Colonic mucosa (tissue), 4 donors: ENCODE measurements around the gene ZNF724. TPM values are rescaled to one million over a fixed set of nuclear protein-coding genes. Genes with fewer than 3 reads are reported as not detected.

ENCODE experiments used
- DNase-seq: peaks from one replicate; pipeline ENCODE4 v3.0.0-alpha.2; 2020
- H3K27ac ChIP-seq: fragments of 200-600 bp; one replicate; pipeline ENCODE4 v1.8.0; 2021
- H3K27me3 ChIP-seq: fragments of 200-600 bp; one replicate; pipeline ENCODE4 v1.8.0; 2021
- H3K36me3 ChIP-seq: fragments of 200-600 bp; one replicate; pipeline ENCODE4 v1.8.0; 2021
- H3K4me1 ChIP-seq: fragments of 200-600 bp; one replicate; pipeline ENCODE4 v1.8.0; 2021; ENCODE audit warnings: mild to moderate bottlenecking
- H3K4me3 ChIP-seq: fragments of 200-600 bp; one replicate; pipeline ENCODE4 v1.8.0; 2021
- H3K9ac ChIP-seq, 2 donors: one replicate each; pipeline ENCODE4 v1.7.0; 2013; ENCODE audit warnings: control low read depth in 2 of 2, low read depth in 2 of 2, low read length in 2 of 2
- H3K9me3 ChIP-seq: fragments of 200-600 bp; one replicate; pipeline ENCODE4 v1.8.0; 2021
- CTCF ChIP-seq: fragments of 200-600 bp; IDR thresholded peaks from one replicate; pipeline ENCODE4 v1.8.0; 2022; ENCODE audit warnings: antibody characterized with exemption, mild to moderate bottlenecking
- intact Hi-C: fragments of 100-400 bp; cut with DNase I; formaldehyde crosslinking; loops from one replicate; pipeline ENCODE4 v1.14.1; 2022
- total RNA-seq, 2 donors: library from RNA; stranded (reverse); fragmentation: NEBNext Ultra II Directional in 1 of 2; extraction: Animal tissue kit (Norgen Biotek cat#: 25700) in 1 of 2; gene quantifications; one replicate each; pipeline ENCODE4 v1.2.1, GENCODE V29; 2021
- donor health status: healthy.
- donor health status: DM: no; HTN: no; CAD: no.
- donor health status: DM: no; HTN: no; CAD: no.

The ZNF724 gene
- total RNA-seq, 2 donors from 2014 or later = 3.5 to 6.7 TPM

DNA sequence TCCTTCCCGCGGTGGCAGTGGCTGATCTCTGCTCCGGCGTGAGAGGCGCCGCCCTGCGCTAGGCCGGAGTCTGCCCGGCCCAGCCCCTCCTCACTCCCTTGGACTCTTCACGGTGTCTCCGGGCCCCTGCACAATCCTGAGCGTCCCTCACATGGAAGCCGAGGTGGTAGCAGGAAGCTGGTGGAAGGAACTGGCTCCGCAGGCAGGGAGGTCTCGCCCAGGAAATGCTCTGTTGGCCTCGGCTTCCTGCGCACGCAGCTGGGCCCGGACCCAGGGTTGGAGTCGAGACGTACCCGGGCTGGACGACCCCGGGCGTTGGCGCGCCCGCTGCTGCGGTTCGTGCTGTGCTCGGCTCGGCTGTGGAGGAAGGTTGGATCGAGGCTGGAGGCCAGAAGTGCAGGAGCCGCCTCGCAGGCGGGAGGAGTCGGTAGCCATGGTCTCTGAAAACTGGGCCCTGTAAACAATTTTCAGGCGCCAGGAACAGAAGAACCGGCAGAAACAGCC lies 46.3 kb downstream of the ZNF724 start:
- H3K4me1 ChIP-seq = no peaks in the 10 kb centered on the region
- no peaks in the 10 kb centered on the region for H3K9me3 ChIP-seq
- no peak overlapping the region for H3K9ac ChIP-seq
- TF ChIP-seq CTCF = no peak
- DNase-seq = no peak
- no peaks in the 10 kb centered on the region for H3K27me3 ChIP-seq
- intact Hi-C loops = no loop called here
- H3K36me3 ChIP-seq = no peaks in the 10 kb centered on the region
- H3K4me3 ChIP-seq = no peak overlapping the region
- H3K27ac ChIP-seq = no peak overlapping the region

DNA sequence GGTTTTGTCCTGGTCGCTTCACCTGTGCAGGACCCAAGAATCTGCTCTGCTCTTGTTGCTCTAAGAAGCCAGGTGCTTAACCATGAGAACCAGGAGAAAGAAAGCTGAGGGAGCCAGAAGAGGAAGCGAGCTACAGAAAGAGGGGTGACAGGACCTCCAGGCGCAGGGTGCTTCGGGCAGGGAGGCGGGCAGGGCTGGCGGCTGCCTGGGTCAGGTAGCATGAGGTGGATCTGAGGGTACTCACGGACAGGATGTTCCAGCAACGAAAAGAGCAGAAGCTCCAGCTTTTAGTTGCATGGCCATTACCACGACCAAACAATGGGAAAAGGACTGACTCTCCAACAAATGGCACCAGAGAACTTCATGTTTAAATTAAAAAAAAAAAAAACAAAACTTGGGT lies 59.9 kb downstream of the ZNF724 start:
- TF ChIP-seq CTCF = no peak
- H3K9me3 ChIP-seq = no peaks in the 10 kb centered on the region
- DNase-seq = no peak

DNA sequence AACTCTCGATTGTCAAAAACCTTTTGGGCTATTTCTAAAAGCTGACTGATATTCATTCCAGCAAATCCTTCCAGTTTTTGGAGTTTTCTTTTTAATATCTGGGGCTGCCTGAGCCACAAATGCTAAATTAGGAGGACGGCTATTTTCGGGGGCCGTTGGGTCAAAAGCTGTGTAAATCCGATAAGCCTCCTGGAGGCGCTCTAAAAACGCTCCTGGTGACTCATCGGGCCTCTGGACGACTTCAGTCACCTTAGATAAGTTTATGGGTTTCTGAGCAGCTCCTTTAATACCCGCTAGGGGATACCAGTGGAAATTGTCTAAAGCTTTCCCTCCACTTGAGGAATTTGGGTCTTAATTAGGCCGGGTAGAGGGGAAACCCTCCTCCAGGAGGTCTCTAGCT lies 66.9 kb downstream of the ZNF724 start:
- DNase-seq = no peak
- Histone ChIP-seq H3K4me1 (no peaks in the 10 kb centered on the region), H3K27ac (no peak overlapping the region), H3K36me3 (no peaks in the 10 kb centered on the region), H3K27me3 (no peaks in the 10 kb centered on the region), H3K4me3 (no peak overlapping the region), H3K9ac (no peak overlapping the region), H3K9me3 (no peaks in the 10 kb centered on the region)
- no peak for TF ChIP-seq CTCF
- intact Hi-C loops = no loop called here

More for the DNA sequence above, 59.9 kb downstream of the ZNF724 start:
- intact Hi-C loops = no loop called here
- no peak overlapping the region for H3K4me3 ChIP-seq
- no peaks in the 10 kb centered on the region for H3K36me3 ChIP-seq
- H3K27me3 ChIP-seq = no peaks in the 10 kb centered on the region
- no peak overlapping the region for H3K9ac ChIP-seq
- no peaks in the 10 kb centered on the region for H3K4me1 ChIP-seq
- no peak overlapping the region for H3K27ac ChIP-seq

Other genes with a start within 250 kb of the ZNF724 start
- under 1 TPM in 1 of 2 donors, not detected in 1; 0.45 TPM for gene ZNF728, start 247.2 kb downstream of the ZNF724 start, total RNA-seq
- gene ZNF730, start 133.4 kb downstream of the ZNF724 start, total RNA-seq = 1 to 10 TPM in 1 of 2 donors, under 1 TPM in 1; 0.85 to 1.6 TPM
- gene ZNF91, start 145.1 kb upstream of the ZNF724 start, total RNA-seq = 10 to 100 TPM; 70.8 to 80.5 TPM